ENCODE results near the gene MAL.

Gene MAL

GRCh38 chr2:95015261-95015912 lies 10.1 kb upstream of the MAL start:
- Histone ChIP-seq H3K27ac (no peak overlapping the region), H3K36me3 (replicated peaks) (no peaks in the 10 kb centered on the region), H3K4me3 (ENCODE audit: low read depth, low read length) (no peak overlapping the region), H3K27me3 (replicated peaks) (no peaks in the 10 kb centered on the region)
- TF ChIP-seq, protein P1, sequence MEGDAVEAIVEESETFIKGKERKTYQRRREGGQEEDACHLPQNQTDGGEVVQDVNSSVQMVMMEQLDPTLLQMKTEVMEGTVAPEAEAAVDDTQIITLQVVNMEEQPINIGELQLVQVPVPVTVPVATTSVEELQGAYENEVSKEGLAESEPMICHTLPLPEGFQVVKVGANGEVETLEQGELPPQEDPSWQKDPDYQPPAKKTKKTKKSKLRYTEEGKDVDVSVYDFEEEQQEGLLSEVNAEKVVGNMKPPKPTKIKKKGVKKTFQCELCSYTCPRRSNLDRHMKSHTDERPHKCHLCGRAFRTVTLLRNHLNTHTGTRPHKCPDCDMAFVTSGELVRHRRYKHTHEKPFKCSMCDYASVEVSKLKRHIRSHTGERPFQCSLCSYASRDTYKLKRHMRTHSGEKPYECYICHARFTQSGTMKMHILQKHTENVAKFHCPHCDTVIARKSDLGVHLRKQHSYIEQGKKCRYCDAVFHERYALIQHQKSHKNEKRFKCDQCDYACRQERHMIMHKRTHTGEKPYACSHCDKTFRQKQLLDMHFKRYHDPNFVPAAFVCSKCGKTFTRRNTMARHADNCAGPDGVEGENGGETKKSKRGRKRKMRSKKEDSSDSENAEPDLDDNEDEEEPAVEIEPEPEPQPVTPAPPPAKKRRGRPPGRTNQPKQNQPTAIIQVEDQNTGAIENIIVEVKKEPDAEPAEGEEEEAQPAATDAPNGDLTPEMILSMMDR (IDR thresholded peaks at IDR 0.05; ENCODE audit: low read depth, low read length, missing control alignments): no peak
- in situ Hi-C loops (cut with HindIII; ENCODE audit: low pct_ligation_motif_present, low sequenced_read_pairs): no loop called here
- DNase-seq: no peak

GRCh38 chr2:95016616-95017015 lies 8.9 kb upstream of the MAL start:
- no peak for DNase-seq
- no peaks in the 10 kb centered on the region for H3K27me3 ChIP-seq (replicated peaks)
- in situ Hi-C loops (cut with HindIII; ENCODE audit: low pct_ligation_motif_present, low sequenced_read_pairs): no loop called here
- TF ChIP-seq, protein P1 (IDR thresholded peaks at IDR 0.05; ENCODE audit: low read depth, low read length, missing control alignments): no peak
- no peaks in the 10 kb centered on the region for H3K36me3 ChIP-seq (replicated peaks)
- no peak overlapping the region for H3K4me3 ChIP-seq (ENCODE audit: low read depth, low read length)
- no peak overlapping the region for H3K27ac ChIP-seq

- Histone ChIP-seq H3K36me3 (replicated peaks) (no peaks in the 10 kb centered on the region), H3K27me3 (replicated peaks) (no peaks in the 10 kb centered on the region), H3K4me3 (ENCODE audit: low read depth, low read length) (no peak overlapping the region), H3K27ac (no peak overlapping the region)
- DNase-seq: no peak
- TF ChIP-seq, protein P1 (IDR thresholded peaks at IDR 0.05; ENCODE audit: low read depth, low read length, missing control alignments): no peak
- in situ Hi-C loops (cut with HindIII; ENCODE audit: low pct_ligation_motif_present, low sequenced_read_pairs): no loop called here
These were observed 8.4 kb upstream of the MAL start for GRCh38 chr2:95017071-95017501.

DNA sequence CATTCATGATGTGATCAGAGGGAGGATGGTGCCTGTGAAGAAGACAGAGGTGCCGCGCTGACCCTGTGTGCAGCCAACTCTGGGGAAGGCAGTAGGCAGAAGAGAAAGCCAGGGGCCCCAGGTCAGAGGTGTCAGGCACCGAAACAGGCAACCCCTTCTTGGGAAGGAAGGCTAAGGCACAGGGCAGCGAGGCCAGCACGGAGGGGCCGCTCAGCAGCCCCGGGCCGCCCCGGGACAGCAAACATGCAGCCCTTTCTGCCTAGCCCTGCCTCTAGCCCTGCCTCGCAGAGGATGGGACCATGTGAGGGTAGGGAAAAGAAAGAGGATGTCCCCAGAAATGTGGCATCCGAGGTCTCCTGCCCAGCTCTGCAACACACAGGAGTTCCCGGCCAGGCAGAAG lies 7.7 kb upstream of the MAL start:
- TF ChIP-seq, protein P1 (IDR thresholded peaks at IDR 0.05; ENCODE audit: low read depth, low read length, missing control alignments): no peak
- in situ Hi-C loops (cut with HindIII; ENCODE audit: low pct_ligation_motif_present, low sequenced_read_pairs): no loop called here
- Histone ChIP-seq H3K36me3 (replicated peaks) (no peaks in the 10 kb centered on the region), H3K27ac (no peak overlapping the region), H3K27me3 (replicated peaks) (no peaks in the 10 kb centered on the region), H3K4me3 (ENCODE audit: low read depth, low read length) (no peak overlapping the region)
- DNase-seq: no peak

- Histone ChIP-seq H3K27me3 (replicated peaks) (peaks cover 1% of the 10 kb centered on the region), H3K36me3 (replicated peaks) (no peaks in the 10 kb centered on the region), H3K27ac (no peak overlapping the region), H3K4me3 (ENCODE audit: low read depth, low read length) (no peak overlapping the region)
- DNase-seq: no peak
- TF ChIP-seq, protein P1 (IDR thresholded peaks at IDR 0.05; ENCODE audit: low read depth, low read length, missing control alignments): no peak
- in situ Hi-C loops (cut with HindIII; ENCODE audit: low pct_ligation_motif_present, low sequenced_read_pairs): no loop called here
These were observed 7.2 kb upstream of the MAL start for GRCh38 chr2:95018301-95018700.
